NCI-H2196 treated with DMSO at 0.1 percent for 48 hours (cell line): ENCODE data around the gene ACBD5.

ENCODE experiments used
- DNase-seq: peaks from one replicate; lab custom pipeline; 2025; ENCODE audit not compliant: unreplicated experiment; lab: John Stamatoyannopoulos, UW

ACBD5 gene

DNA sequence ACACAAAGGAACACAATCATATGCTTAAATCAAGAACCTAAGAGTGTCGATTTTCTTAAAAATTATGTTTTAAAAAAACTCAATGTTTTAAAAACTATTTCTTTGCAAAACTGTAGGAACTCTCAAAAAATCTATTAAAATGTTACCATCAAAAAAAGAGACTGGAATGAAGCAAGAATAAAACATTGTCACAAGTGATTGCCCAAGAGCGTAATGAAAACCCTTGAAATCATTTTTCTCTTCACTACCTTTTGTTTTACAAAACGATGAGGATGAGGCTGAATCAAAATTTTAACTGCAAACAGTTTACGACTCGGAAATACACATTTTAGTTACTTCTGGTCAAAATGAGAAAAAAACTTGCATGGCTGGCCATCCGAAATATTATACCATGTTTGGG lies 87.3 kb downstream of the ACBD5 start:
- DNase-seq, result no peak

- no peak for DNase-seq
Measured at GRCh38 chr10:27152687-27153086, 87.9 kb downstream of the ACBD5 start.

DNA sequence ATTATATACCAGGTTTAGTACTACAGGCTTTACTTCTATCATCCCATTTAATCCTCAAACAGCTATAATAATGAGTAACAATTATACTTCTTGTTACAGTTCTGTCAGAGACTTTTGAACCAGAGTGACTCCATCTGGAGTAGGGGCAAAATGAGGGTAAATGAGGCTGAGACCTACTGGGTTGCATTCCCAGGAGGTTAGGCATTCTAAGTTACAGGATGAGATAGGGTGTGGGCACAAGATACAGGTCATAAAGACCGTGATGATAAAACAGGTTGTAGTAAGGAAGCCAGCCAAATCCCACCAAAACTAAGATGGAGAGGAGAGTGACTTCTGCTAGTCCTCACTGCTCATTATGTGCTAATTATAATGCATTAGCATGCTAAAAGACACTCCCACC lies 90.3 kb downstream of the ACBD5 start:
- DNase-seq, result no peak

DNA sequence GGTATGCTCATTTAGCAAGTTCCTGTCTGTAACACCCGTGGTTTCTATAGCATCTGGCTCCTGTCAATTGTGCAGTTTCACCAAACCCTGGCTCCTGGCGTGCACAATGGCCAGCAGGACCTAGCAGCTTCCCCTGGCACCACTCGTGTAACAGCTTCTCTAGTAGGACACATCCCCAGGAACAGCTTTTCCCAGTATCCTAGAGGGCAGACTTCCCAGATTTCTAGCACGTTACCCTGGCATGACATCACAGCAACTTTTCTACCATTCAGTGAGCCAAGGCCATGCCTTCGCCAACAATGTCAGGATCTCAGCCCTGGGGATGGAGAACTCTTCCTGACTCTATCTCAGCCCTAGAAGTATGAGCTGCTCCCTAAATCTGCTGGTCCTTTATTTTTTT lies 92.9 kb downstream of the ACBD5 start:
- no peak for DNase-seq

GRCh38 chr10:27145937-27146336 lies 94.7 kb downstream of the ACBD5 start:
- no peak for DNase-seq
